Body of pancreas (tissue), 4 donors: ENCODE results near the gene ADGRB2.

Source experiments
- POLR2A ChIP-seq, 3 donors: fragments of 450-650 bp; IDR thresholded peaks; one replicate each; pipeline ENCODE4 v1.6.1; 2016; ENCODE audit warnings: antibody characterized with exemption in 3 of 3, mild to moderate bottlenecking in 2 of 3
- TF ChIP-seq, protein P1 (sequence below), 7 experiments: fragments of 450-650 bp in 4 of 7; fragments of 200-600 bp in 3 of 7; sonication (generic) in 3 of 7; IDR thresholded peaks; one replicate each; pipeline ENCODE4 v1.5.1; 2016 to 2019; ENCODE audit warnings: antibody characterized with exemption in 7 of 7

DNA sequence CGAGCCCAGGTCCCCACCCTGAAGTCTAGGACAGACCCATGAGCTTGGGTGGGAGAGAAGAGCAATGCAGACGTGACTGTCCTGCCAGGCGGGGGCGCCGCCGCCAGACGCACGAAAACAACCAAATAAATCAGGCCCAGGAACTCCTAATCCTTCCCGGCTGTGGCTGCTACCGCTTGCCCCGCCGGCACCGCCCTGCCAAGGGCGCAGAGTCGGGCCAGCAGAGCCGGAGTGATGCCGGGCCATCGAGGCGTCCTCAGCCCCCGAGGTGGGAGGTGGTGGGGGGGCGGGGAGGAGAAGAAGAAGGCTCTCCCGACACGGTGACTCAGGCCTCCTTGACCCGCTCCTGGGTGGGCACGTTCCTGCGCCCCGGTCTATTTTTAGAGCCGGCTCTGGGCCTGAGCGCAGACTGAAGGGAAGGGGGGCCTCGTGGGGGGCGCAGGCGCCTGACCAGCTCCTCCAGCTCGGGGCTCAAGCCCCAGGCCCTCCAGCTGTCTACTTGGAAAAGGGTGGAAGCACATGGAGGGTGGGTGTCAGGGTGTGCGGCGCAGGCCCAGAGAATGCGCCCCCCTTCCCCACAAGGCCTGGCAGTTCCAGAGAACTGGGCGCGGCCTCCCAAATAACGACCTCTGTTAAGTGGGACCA is 49.6 kb downstream of the ADGRB2 start:
- TF ChIP-seq, protein P1, sequence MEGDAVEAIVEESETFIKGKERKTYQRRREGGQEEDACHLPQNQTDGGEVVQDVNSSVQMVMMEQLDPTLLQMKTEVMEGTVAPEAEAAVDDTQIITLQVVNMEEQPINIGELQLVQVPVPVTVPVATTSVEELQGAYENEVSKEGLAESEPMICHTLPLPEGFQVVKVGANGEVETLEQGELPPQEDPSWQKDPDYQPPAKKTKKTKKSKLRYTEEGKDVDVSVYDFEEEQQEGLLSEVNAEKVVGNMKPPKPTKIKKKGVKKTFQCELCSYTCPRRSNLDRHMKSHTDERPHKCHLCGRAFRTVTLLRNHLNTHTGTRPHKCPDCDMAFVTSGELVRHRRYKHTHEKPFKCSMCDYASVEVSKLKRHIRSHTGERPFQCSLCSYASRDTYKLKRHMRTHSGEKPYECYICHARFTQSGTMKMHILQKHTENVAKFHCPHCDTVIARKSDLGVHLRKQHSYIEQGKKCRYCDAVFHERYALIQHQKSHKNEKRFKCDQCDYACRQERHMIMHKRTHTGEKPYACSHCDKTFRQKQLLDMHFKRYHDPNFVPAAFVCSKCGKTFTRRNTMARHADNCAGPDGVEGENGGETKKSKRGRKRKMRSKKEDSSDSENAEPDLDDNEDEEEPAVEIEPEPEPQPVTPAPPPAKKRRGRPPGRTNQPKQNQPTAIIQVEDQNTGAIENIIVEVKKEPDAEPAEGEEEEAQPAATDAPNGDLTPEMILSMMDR (IDR thresholded peaks at IDR 0.05) = peak in 1 of 7 experiments; percentile 14
- no peak for TF ChIP-seq POLR2A (IDR thresholded peaks at IDR 0.05)
